Hematopoietic multipotent progenitor cell treated with erythropoietin and hydrocortisone succinate and interleukin-3 and kit ligand, for 8 days (in vitro differentiated cells): Measurements from ENCODE around the gene RBMS3.
"Not testable (repeated sequence)": the region's sequence is repeated elsewhere in the genome, so short reads cannot be mapped to it uniquely, and the experiment has no call there.

Source experiments
- DNase-seq: peaks from one replicate; pipeline ENCODE4 v3.0.0-alpha.2; 2015

RBMS3 gene

DNA sequence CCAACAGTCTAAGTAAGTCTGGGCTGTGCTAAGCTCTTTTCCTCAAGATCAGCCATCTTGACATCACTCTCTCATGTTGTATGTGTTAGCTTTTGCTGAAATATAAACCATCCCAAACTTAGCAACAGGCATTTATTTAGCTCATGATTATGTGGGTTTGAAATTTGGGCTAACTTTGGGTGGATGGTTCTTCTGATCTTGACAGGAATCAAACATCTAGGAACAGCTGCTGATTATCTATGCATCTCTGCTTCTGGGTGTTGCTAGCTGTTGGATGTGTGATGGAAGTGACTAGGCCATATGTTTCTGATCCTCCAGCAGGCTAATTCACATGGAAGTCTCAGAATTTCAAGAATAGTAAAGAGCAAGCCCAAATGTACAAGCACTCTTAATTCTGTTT lies 710.3 kb downstream of the RBMS3 start:
- DNase-seq, result no peak

DNA sequence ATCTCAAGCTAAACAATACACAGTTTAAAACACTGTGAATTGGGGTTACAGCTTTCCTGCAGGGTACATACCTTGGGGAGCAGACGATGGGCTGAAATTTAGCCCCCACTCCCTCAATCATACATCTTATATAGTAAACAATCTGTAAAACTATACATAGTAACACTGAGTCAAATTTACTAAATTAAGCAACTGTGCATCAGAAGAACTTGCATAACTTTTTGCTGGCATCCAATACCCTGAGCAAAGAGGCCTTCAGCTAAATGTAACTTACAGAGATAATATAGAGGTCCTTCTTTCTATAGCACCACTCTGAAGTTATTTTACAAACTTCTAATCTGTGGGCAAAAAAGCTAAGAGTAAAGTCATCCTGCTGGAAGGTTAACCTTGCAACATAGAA lies 721.9 kb downstream of the RBMS3 start:
- no peak for DNase-seq

DNA sequence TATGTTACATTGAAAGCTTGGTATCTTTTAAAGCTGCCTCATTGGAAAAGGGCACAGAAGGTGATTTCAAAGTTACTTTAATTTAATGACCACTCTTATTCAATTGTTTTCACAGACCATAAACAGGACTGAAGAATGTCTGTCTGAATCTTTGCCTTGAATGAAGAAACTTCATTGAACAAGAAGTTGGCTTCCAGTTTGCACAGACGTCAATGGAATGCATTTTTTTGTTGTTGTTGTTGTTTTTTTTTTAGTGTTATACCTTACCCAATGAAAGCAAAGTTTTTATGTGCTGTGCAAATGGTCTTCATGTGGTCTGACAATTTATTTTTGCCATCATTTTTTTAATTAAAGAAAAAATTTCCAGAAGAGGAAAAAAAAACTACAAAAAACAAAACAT lies 722.9 kb downstream of the RBMS3 start:
- DNase-seq, result no peak

DNA sequence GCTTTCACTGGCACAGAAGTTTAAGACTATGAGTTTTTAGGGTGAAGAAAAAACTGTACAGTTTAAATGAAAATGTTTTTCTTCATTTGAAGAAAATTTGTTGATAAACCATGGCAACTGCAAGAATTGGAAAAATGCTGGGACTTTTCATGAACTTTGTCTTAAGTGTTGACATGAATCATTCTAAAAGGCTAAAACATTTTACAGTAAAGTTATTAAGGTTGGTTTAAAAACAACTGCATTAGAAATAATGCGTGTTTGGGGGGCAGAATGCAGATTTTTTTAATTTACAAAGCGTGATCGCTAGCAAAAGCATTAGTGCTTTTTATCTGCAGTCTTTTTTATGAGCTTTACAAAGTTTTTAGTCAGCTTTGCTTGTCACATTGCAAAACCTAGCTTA lies 723.6 kb downstream of the RBMS3 start:
- no peak for DNase-seq

DNA sequence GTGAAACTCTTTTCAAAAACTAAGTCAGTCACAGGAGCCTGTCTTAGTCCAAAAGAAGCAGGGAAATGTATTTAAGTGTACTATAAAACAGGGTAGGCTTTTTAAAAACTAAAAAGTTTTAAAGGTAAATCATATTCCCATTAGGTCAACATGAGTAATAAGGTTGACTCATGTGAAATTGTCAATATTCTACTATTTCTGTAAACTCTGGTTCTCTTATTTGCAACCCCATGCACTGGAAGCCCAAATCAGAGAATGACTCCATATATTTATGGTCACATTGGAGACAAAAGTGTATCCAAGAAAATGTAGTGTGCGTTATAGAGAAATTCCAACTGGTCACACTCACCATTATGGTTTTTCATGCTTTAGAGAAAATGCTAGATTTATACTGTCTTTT lies 725.2 kb downstream of the RBMS3 start:
- no peak for DNase-seq

DNA sequence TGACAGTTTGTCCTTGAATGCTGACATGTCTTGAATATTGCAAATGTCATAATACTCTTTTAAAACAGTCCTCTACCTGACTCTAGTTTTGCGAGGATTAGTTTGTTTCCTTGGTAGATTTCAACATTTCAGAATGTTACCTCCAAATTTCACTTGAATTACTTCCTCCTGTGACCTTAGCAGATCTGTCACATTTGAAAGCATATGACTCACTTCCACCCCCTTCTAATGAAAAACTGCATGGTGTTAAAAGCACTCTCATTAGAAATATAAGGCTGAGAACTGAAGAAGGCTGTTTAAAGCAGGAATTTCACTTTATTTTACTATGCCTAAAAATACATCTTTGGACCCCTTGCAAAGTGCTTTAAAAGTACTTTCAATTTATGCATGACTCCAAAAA lies 726.8 kb downstream of the RBMS3 start:
- no peak for DNase-seq

DNA sequence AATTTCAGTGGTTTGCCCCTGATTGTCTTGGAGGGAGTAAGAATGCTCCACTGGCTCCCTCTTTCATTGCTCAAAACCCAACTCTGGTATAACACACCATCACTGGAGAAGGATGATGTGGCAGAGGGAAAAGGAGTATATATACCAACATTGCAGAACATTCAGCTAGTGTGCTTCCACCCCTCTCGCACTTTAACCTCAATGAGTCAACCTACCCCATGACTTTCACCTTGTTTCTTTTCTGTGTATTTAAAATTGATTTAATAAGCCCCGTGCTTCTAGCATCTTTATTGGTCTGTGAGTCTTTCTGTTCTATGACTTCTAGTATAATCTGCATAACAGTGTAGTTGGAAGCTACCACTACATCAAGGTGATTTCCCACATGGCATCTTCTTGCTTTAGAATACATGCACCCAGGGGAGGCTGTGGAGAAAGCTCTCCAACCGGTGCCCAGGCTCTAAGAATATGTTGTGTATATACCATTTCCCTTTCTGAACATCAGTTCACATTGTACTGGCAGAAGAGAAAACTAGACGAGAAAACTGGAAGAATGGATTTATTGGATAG lies 730.4 kb downstream of the RBMS3 start:
- no peak for DNase-seq

DNA sequence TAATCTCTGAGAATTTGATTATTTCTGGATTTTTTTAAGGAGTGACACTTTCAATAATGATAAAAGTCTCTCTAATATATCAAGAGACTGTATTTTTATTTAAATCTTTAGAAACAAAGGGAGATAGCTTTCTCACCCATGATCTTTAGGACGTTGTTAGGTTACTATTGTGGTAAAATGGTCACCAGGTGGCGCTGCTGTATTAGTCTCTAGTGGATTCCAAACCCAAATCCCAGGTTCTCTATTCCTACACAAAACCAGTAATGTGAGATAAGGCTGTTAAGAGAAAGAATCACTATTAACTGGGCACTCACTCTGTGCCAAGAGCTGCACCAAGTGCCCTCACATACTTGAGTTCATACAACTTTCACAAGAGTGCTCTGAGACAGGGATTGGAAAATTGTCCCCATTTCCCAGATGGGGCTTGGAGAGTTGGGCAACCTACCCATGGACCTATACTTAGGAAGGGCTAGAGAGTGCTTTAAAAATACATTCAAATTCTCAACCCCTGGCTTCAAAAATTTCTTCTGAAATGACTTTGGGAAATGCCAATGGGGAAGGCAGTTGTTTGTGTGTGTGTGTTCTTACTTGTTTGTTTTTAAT lies 732.2 kb downstream of the RBMS3 start:
- peak; percentile 69 for DNase-seq

DNA sequence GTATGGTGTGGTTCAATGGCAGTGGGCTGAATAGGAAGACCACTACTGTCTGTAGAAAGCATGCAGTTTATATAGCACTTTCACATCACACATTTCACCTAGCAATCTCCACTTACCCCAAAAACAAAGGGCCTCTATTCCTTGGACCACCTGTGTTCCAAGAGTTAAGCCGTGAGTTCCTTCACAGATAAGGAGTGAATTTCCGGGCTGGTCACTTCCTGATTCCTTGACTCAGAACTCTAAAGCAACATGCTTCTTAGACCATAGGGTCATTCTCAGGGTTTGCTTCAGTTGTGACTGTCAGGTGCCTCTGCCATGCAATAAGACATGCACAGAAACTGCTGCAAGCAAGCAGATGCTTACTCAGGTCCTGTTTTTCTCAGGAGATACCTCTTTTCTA lies 737.0 kb downstream of the RBMS3 start:
- DNase-seq, result no peak

DNA sequence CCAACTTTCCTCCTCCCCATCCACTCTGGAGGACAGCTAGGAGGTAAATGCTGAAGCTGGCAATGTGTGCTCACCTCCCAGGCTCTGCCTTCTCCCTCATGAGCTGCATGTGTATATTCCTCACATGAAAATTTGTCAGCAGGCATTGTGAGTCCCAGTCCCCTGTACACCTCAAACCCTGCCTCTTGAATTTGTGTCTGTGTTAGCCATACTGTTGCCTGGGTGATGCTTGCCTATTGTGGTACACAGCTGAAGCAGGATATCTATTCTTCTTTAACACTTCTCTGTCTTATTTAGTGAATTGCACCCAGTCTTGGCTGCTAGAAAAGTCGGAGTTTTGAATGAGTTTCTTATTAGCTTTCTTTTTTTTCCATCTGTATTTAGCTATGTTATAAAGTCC lies 739.5 kb downstream of the RBMS3 start:
- DNase-seq, result no peak

DNA sequence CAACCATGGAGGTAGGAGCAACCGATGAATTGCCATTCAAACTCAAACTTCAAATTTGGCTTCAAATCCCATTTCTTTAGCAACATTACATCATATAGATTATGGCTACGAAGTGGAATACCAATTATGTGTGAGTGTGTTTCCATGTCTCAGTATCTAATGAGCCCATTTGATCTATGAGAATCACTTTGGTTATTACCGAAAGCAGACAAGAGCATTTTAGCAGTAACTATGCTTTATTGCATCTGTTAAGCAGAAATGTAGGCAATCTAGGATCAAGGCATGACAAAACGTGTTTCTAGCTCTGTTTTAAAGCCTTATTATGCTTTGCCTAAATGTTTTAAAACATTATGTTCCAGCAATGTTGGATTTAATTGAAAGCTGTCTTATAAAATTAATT lies 743.6 kb downstream of the RBMS3 start:
- DNase-seq, result no peak

DNA sequence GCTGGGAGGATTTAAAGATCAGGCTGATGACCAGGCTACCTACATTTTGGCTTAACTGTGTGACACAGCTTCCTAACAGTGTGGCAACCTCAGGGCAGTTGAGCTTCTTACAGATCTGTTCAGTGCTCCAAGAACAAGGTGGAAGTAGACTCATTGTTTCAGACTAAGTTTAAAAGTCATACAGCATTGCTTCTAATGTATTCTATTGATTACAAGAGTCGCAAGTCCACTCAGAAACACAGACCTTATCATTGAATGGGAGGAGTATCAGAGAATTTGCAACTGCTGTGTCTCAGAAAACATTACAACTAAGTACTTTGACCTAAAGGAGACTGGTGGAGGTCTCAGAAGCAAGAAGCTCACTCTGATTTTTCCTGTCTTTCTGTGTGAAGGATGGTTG lies 746.0 kb downstream of the RBMS3 start:
- DNase-seq, result no peak

DNA sequence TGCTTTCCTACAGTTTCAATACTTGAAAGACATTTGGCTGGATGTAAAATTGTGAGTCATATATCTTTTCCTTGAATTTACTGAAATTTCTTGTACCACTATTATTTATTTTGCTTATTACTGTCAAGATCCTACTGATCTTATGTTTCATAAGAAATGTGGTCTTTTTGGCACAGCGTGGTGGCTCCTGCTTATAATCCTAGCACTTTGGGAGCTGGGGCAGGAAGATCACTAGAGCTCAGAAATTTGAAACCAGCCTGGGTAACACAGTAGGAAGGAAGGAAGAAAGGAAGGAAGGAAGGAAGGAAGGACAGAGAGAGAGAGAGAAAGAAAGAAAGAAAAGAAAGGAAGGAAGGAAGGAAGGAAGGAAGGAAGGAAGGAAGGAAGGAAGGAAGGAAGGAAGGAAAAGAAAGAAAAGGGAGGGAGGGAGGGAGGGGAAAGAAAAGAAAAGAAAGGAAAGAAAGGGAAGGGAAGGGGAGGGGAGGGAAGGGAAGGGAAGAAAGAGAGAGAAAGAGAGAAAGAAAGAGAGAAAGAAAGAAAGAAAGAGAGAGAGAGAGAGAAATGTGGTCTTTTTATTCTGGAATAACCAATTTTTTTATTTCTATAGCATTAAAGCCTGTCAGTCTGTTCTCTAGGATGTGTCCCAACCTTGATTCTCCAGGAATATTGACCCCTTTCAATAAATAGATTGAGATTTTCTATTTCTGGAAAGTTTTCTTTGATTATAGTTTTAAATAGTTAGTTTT lies 753.5 kb downstream of the RBMS3 start:
- no peak for DNase-seq

DNA sequence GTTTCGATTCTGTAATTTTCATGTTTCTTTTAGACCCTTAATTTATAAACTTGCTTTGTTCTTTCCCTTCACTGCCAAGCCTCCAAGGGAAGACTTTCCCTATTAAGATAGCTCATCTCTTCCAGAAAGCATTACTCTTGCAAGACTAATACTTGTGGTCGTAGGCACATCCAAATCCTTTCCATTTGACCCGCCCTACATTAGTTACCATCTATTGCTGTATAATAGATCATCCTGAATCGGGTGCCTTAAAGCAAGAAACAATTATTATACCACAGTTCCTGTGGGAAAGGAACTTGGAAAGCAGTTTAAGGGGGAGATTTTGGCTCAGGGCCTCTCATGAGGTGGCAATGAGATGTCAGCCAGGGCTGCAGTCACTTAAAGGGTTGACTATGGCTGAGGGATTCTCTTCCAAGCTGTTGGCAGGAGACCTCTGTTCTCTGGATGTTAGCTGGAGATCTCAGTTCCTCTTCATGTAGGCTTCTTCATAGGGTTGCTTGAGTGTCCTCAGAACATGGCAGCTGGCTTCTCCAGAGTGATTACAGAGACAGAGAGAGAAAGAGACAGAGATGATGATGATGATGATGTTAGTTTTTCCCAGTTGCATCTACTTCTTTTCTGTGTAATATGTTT lies 755.2 kb downstream of the RBMS3 start:
- no peak for DNase-seq

DNA sequence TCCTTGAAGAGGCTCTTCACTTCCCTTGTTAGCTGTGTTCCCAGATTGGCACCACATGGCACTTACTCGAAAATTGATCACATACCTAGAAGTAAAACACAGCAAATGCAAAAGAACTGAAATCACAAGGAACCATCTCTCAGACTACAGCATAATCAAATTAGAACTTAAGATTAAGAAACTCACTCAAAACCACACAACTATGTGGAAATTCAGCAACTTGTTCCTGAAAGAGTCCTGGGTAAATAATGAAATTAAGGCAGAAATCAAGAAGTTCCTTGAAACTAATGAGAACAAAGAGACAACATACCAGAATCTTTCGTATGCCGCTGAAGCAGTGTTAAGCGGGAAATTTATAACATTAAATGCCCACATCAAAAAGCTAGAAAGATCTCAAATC lies 759.3 kb downstream of the RBMS3 start:
- no peak for DNase-seq

DNA sequence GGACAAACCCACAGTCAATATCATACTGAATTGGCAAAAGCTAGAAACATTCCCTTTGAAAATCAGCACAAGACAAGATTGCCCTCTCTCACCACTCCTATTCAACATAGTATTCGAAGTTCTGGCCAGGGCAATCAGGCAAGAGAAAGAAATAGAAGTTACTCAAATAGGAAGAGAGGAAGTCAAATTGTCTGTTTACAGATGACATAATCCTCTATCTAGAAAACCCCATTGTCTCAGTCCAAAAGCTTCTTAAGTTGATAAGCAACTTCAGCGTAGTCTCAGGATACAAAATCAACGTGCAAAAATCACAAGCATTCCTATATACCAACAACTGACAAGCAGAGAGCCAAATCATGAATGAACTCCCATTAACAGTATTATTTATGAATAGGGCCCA lies 760.6 kb downstream of the RBMS3 start:
- not testable (repeated sequence) for DNase-seq

DNA sequence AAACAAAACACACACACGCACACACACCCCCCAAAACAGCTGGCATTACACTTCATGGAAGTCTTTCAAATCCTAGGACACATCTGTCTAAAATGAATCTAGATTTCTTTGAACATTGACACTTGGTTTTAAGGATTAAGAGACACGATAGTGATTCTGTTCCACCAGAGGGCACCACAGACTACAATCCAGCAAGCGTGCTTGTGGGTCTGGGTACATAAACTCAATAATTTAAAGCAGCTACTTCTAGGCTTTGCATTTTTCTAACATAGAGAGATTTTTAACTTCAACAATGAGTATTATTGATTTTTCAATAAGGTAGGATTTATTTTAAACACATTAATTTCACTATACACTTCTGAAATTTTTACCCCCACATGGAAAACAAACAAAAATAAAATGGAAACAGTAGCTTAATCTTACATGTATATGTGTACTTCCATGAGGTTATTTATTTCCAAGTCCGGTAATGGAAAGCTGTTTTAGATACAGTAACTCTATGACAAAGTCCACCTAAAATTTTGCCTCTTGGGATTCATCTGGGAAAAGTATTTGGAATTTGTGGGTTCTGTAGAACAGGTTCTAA lies 761.5 kb downstream of the RBMS3 start:
- peak; percentile 67 for DNase-seq

DNA sequence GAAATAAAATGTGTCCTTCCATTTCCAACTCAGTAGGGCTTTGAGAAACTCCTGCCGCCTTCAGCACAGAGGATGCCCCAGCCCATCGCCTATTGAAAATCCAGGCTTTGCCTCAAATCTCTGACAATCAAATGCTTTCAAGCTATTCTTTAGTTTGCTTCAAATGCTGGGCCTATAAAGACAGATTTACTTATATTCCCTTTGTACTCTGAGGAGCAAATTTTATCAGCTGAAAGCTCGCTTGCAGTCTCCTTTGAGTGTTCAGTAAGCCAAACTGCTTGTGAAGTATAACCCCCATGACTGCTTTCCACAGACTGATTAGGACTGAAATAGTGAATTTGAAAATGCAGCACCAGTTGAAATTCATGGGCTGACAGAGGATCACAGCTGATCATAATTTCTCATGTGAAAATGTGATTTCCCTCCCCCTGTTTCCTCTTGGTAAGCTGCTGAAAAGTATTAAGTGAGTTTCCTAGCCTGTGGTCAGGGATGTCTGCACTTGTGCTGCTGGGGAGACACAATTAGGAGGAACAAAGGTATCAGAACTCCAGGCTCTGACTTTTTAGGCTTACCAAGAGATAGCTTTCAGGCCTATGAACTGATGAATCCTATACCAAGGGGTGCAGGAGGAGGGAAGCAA lies 762.2 kb downstream of the RBMS3 start:
- DNase-seq, result no peak

DNA sequence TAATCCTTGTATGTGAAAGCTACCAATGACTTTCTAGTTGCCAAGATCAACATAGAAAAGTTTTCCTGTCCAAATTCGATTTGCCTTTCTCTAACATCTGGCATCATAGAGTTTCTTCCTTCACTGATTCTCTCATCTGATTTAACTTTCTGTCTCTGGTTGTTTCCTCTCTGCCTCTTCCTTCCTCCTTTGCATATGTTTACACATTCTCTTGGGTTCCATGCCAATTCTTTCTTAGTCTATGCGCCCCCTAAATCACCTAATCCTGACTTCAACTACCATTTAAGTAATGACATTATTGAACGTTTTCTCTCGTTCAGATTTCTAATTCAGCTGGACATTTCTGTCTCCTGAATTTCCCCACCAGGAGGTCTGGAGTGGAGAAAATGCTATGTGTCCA lies 763.6 kb downstream of the RBMS3 start:
- DNase-seq, result no peak

DNA sequence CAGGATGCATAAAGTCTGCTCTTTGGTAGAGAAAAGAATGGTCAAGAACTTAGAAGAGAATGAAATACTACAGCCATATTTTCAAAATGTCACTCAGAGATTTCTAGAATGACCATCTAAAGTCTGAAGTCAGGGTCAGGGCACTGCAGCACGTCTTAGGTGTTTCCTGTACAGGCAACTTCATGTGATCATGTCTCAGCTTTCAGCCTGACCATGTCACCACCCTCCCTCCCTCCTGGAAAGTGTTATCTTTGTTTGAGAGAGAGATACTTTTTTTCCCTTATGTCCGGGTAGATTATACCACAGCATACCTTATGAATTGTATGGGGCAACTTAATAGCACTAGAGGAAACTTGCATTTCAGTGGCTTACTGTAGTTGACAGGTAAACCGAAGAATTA lies 767.6 kb downstream of the RBMS3 start:
- no peak for DNase-seq

DNA sequence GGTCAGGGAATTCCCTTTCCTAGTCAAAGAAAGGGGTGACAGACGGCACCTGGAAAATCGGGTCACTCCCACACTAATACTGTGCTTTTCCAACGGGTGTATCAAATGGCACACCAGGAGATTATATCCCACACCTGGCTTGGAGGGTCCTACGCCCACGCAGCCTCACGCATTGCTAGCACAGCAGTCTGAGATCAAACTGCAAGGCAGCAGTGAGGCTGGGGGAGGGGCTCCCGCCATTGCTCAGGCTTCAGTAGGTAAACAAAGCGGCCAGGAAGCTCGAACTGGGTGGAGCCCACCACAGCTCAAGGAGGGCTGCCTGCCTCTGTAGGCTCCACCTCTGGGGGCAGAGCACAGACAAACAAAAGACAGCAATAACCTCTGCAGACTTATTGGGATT lies 769.2 kb downstream of the RBMS3 start:
- not testable (repeated sequence) for DNase-seq

DNA sequence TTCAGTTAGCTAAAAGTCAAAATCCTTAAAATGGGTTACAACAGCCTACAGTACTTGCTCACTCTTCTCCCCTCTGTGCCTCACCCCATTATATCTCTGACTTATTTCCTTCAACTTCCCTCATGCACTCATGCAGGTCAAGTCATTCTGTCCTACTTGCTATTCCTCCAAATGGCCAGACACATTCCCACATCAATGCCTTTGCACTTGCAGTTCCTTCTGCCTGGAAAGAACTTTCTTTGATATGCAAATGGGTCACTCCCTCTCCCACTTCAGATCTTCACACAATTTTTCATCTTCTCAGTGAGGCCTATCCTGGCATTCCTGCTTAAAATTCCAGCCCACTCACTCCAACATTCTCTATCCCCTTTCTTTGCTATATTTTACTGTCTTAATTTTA lies 778.4 kb downstream of the RBMS3 start:
- DNase-seq, result no peak
